Psoas muscle (tissue), 8 donors: ENCODE results near the gene CNOT6. TPM values are rescaled to one million over a fixed set of nuclear protein-coding genes. Genes with fewer than 3 reads are reported as not detected.

ENCODE experiments used
- ATAC-seq, 4 donors: fragments of 200-7000 bp; cut with Tn5 transposase; one replicate each; pipeline ENCODE4 v1.9.1; 2020; ENCODE audit warnings: moderate library complexity in 3 of 4, mild to moderate bottlenecking in 2 of 4
- DNase-seq, 2 donors: peaks; one replicate each; pipeline ENCODE4 v3.0.0-alpha.2; 2020
- H3K27ac ChIP-seq: fragments of 200-600 bp; one replicate; pipeline ENCODE4 v1.8.0; 2022
- H3K27me3 ChIP-seq, 3 donors: fragments of 200-600 bp in 1 of 3; one replicate each; pipeline versions ENCODE4 v1.6.1 to v1.8.0; 2013 to 2022; ENCODE audit warnings: low read length in 2 of 3, mild to moderate bottlenecking in 2 of 3, moderate library complexity in 1 of 3; ENCODE audit not compliant: insufficient read depth in 3 of 3
- H3K36me3 ChIP-seq, 2 donors: fragments of 200-600 bp in 1 of 2; one replicate each; pipeline versions ENCODE4 v1.6.1 to v1.8.0; 2013 to 2022; ENCODE audit warnings: low read depth in 1 of 2, mild to moderate bottlenecking in 1 of 2, moderate library complexity in 1 of 2; ENCODE audit not compliant: insufficient read depth in 1 of 2
- H3K4me1 ChIP-seq: fragments of 200-600 bp; one replicate; pipeline ENCODE4 v1.8.0; 2022
- H3K4me3 ChIP-seq: fragments of 200-600 bp; one replicate; pipeline ENCODE4 v1.8.0; 2022; ENCODE audit warnings: mild to moderate bottlenecking
- H3K9me3 ChIP-seq: fragments of 200-600 bp; one replicate; pipeline ENCODE4 v1.8.0; 2022
- WGBS, 3 donors: extraction: QIAGEN DNeasy Blood & Tissue Kit; methylation state at CpG; one replicate each; pipeline versions ENCODE4 v1.1.6 to v1.1.7; 2013; 5-methylcytosine and 5-hydroxymethylcytosine counted together
- intact Hi-C, 2 donors: fragments of 100-400 bp; cut with DNase I; formaldehyde crosslinking; loops; one replicate each; pipeline versions ENCODE4 v1.11.0 to v1.14.2; 2022
- polyA plus RNA-seq, 3 donors: library from polyadenylated mRNA; stranded (reverse); fragments of 200-250 nt; gene quantifications; one replicate each; pipeline ENCODE4 v1.2.3, GENCODE V29; 2013
- total RNA-seq, 4 donors: library from RNA; stranded (reverse); fragmentation: NEBNext Ultra II Directional in 2 of 4; extraction: Animal tissue kit (Norgen Biotek cat#: 25700) in 2 of 4; gene quantifications; one replicate each; pipeline versions ENCODE4 v1.2.1 to v1.2.4, GENCODE V29; 2021 to 2023
- TF ChIP-seq, protein P1 (sequence below): fragments of 200-600 bp; IDR thresholded peaks from one replicate; pipeline ENCODE4 v1.8.0; 2022; ENCODE audit warnings: antibody characterized with exemption
- donor health status: healthy with polysubstance abuse.
- donor health status: DM: no; HTN: no; CAD: no; lungs with moderate emphysema.
- donor health status: Bipolar disorder and iron deficiency.
- donor health status: healthy.
- donor health status: DM: yes; HTN: yes; CAD: no.
- donor health status: DM: no; HTN: no; CAD: no.
- donor health status: DM: no; HTN: no; CAD: no.
- donor health status: DM: yes; HTN: yes; CAD: no.

The CNOT6 gene
- total and polyA plus RNA-seq, 7 donors: 3.6 to 13.7 (median 8.7) TPM

DNA sequence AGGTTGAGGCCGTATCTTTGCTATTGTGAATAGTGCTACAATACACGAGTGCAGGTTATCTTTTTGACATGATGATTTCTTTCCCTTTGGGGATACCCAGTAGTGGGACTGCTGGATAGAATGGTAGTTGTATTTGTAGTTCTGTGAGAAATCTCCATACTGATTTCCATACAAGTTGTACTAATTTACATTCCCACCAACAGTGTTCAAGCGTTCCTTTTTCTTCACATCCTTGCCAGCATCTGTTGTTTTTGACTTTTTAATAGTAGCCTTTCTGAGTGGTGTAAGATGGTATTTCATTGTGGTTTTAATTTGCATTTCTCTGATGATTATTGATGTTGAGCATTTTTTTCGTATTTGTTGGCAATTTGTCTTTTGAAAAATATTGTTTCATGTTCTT lies 41.4 kb downstream of the CNOT6 start:
- Histone ChIP-seq H3K9me3 (no peaks in the 10 kb centered on the region), H3K27me3 (no peaks in the 10 kb centered on the region), H3K36me3 (peaks cover 2 to 8% of the 10 kb centered on the region in 2 donors), H3K27ac (no peak overlapping the region), H3K4me3 (no peak overlapping the region), H3K4me1 (no peaks in the 10 kb centered on the region)
- TF ChIP-seq, protein P1, sequence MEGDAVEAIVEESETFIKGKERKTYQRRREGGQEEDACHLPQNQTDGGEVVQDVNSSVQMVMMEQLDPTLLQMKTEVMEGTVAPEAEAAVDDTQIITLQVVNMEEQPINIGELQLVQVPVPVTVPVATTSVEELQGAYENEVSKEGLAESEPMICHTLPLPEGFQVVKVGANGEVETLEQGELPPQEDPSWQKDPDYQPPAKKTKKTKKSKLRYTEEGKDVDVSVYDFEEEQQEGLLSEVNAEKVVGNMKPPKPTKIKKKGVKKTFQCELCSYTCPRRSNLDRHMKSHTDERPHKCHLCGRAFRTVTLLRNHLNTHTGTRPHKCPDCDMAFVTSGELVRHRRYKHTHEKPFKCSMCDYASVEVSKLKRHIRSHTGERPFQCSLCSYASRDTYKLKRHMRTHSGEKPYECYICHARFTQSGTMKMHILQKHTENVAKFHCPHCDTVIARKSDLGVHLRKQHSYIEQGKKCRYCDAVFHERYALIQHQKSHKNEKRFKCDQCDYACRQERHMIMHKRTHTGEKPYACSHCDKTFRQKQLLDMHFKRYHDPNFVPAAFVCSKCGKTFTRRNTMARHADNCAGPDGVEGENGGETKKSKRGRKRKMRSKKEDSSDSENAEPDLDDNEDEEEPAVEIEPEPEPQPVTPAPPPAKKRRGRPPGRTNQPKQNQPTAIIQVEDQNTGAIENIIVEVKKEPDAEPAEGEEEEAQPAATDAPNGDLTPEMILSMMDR: no peak
- DNase-seq: no peak
- 87 to 91% (median 88%) methylated on average over 4 of the region's 4 CpGs for WGBS, 3 donors
- intact Hi-C loops: no loop called here
- ATAC-seq: no peak

DNA sequence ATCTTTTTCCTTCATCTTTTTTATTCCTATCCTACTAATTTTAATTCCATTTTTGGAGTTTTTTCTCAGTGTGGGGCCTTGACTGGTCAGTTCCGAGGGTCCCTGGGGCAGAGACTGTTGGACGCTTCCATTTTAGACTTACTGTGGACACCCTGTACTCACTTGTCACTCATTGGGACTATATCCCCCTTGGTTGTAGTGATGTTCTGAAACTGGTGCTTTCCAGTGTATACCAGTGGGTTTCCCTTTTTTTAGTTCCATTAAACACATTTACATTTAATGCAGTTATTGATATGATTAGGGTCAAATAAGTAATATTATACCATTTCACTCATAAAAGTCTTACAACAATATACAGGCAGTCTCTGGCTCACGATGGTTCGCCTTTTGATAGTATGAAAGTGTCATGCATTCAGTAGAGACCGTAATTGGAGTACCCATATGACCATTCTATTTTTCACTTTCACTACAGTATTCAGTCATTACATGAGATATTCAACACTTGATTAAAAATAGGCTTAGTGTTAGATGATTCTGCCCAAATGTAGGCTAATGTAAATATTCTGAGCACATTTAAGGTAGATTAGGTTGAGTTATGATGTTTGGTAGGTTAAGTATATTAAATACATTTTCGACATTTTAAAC lies 46.0 kb downstream of the CNOT6 start:
- intact Hi-C loops: no loop called here
- no peak overlapping the region for H3K4me3 ChIP-seq
- peaks cover 0 to 13% of the 10 kb centered on the region in 2 donors for H3K36me3 ChIP-seq
- no peaks in the 10 kb centered on the region for H3K4me1 ChIP-seq
- no peak for DNase-seq
- ATAC-seq: no peak
- H3K9me3 ChIP-seq: no peaks in the 10 kb centered on the region
- WGBS, 3 donors: 96 to 97% (median 97%) methylated on average over 6 of the region's 6 CpGs
- no peaks in the 10 kb centered on the region for H3K27me3 ChIP-seq
- H3K27ac ChIP-seq: no peak overlapping the region
- TF ChIP-seq, protein P1: no peak

DNA sequence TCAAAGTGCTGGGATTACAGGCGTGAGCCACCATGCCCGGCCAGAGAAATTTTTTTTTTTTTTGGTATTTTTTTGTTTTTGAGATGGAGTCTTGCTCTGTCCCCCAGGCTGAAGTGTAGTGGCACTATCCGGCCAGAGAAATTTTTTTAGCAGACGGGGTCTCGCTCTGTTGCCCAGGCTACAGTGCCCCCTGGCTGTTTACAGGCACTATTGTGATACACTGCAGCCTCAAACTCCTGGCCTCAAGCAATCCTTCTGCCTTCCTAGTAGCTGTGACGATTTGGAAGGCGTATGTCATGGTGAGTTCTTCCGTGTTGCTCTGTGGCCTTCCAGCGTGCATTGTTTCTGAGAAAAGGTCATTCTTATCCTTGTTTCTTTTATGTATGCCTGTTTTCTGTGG lies 47.5 kb downstream of the CNOT6 start:
- DNase-seq (no peak), ATAC-seq (no peak)
- WGBS, 3 donors: 87 to 93% (median 92%) methylated on average over 9 of the region's 9 CpGs
- intact Hi-C loops: no loop called here
- Histone ChIP-seq H3K4me1 (no peaks in the 10 kb centered on the region), H3K27me3 (no peaks in the 10 kb centered on the region), H3K4me3 (no peak overlapping the region), H3K9me3 (no peaks in the 10 kb centered on the region), H3K27ac (no peak overlapping the region), H3K36me3 (peaks cover 0 to 13% of the 10 kb centered on the region in 2 donors)
- TF ChIP-seq, protein P1: no peak

DNA sequence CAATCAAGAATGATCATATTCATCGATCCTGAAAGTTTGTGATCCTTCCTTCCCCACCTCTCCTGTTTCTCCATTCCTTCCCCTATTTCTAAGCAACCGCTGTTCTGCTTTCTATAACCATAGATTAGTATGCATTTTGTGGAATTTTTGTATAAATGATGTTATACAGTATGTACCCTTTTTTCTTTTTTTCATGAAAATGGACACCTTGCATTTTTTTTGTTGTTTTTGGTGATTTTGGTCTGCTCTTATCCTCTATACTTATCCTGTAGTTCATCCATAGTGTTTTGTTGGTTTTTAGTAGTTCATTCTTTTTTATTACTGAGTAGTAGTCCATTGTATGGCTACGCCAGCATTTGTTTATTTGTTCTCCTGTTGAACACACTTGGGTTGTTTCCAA lies 51.1 kb downstream of the CNOT6 start:
- intact Hi-C loops: no loop called here
- Histone ChIP-seq H3K36me3 (peaks cover 0 to 19% of the 10 kb centered on the region in 2 donors), H3K4me3 (no peak overlapping the region), H3K27ac (no peak overlapping the region), H3K4me1 (peaks cover 3% of the 10 kb centered on the region), H3K27me3 (no peaks in the 10 kb centered on the region), H3K9me3 (no peaks in the 10 kb centered on the region)
- DNase-seq (no peak), ATAC-seq (no peak)
- 96 to 100% (median 97%) methylated on average over 3 of the region's 3 CpGs for WGBS, 3 donors
- TF ChIP-seq, protein P1: no peak

DNA sequence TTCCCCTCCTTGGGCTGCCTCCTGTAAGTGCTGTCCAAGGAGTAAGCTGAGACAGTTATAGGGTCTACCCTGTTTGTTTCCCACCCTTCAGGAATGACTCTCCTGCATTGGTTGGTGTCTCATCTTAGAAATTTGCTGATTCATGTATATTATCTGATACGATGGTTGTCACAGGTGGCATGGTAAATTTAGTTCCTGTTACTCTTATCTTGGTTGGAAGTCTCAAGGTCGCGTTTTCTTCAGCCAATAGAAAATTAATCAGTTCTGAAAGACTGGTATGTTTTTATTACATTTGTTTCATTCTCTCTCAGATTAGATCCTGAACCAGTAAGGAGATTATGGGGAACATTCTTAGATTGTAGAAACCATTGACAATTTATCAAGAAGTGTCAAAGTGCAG lies 54.4 kb downstream of the CNOT6 start:
- no peak for DNase-seq
- Histone ChIP-seq H3K4me1 (peaks cover 3% of the 10 kb centered on the region), H3K4me3 (no peak overlapping the region), H3K27ac (no peak overlapping the region), H3K36me3 (peaks cover 0 to 35% of the 10 kb centered on the region in 2 donors), H3K9me3 (no peaks in the 10 kb centered on the region), H3K27me3 (no peaks in the 10 kb centered on the region)
- ATAC-seq: no peak
- TF ChIP-seq, protein P1: no peak
- 54 to 72% (median 64%) methylated on average over 3 of the region's 3 CpGs for WGBS, 3 donors
- intact Hi-C loops: no loop called here
